Upper lobe of left lung (tissue), 6 donors: Measurements from ENCODE around the gene RHO. TPM values are rescaled to one million over a fixed set of nuclear protein-coding genes. Genes with fewer than 3 reads are reported as not detected.

Experiments
- ATAC-seq, 2 donors: fragments of 200-7000 bp; cut with Tn5 transposase; one replicate each; pipeline ENCODE4 v1.9.1; 2022; ENCODE audit warnings: mild to moderate bottlenecking in 2 of 2, moderate library complexity in 2 of 2; ENCODE audit not compliant: low FRiP score in 2 of 2
- DNase-seq, 2 donors: peaks; one replicate each; pipeline ENCODE4 v3.0.0-alpha.2; 2019 to 2020
- H3K27ac ChIP-seq, 4 donors: fragments of 200-600 bp; sonication (generic); one replicate each; pipeline ENCODE4 v1.5.1; 2016 to 2019
- H3K27me3 ChIP-seq, 4 donors: fragments of 200-600 bp; sonication (generic); one replicate each; pipeline ENCODE4 v1.5.1; 2017 to 2019
- H3K36me3 ChIP-seq, 4 donors: fragments of 200-600 bp; sonication (generic); one replicate each; pipeline ENCODE4 v1.5.1; 2016 to 2019
- H3K4me1 ChIP-seq, 4 donors: fragments of 200-600 bp; sonication (generic); one replicate each; pipeline ENCODE4 v1.5.1; 2018 to 2019
- H3K4me3 ChIP-seq, 4 donors: fragments of 200-600 bp; sonication (generic); one replicate each; pipeline ENCODE4 v1.5.1; 2017 to 2019; ENCODE audit warnings: mild to moderate bottlenecking in 2 of 4, moderate library complexity in 1 of 4
- H3K9me3 ChIP-seq, 4 donors: fragments of 200-600 bp; sonication (generic); one replicate each; pipeline ENCODE4 v1.5.1; 2018 to 2019
- CTCF ChIP-seq, 6 experiments: fragments of 450-650 bp in 4 of 6; fragments of 200-600 bp in 2 of 6; sonication (generic) in 2 of 6; IDR thresholded peaks; one replicate each; pipeline ENCODE4 v1.5.1; 2016 to 2019; ENCODE audit warnings: antibody characterized with exemption in 6 of 6
- EP300 ChIP-seq, 4 donors: sonication (generic); formaldehyde crosslinking; IDR thresholded peaks; one replicate each; pipeline ENCODE4 v1.5.1; 2017; ENCODE audit warnings: antibody characterized with exemption in 4 of 4, control low read depth in 2 of 4
- POLR2A ChIP-seq, 4 donors: fragments of 450-650 bp; IDR thresholded peaks; one replicate each; pipeline ENCODE4 v1.5.1; 2016 to 2017; ENCODE audit warnings: antibody characterized with exemption in 4 of 4, mild to moderate bottlenecking in 2 of 4
- POLR2AphosphoS5 ChIP-seq, 2 donors: sonication (generic); formaldehyde crosslinking; IDR thresholded peaks; one replicate each; pipeline ENCODE4 v1.5.1; 2017; ENCODE audit warnings: antibody characterized with exemption in 2 of 2
- WGBS, 2 donors: methylation state at CpG; one replicate each; pipeline ENCODE4 v1.1.5; 2017 to 2018; 5-methylcytosine and 5-hydroxymethylcytosine counted together
- total RNA-seq, 6 donors: library from RNA; depleted of rRNA in 4 of 6; stranded (reverse); fragments of >200 nt in 4 of 6; gene quantifications; one replicate each; pipeline versions ENCODE4 v1.1.0 to v1.2.1, GENCODE V29; 2016 to 2021
- donor health status: DM: no; HTN: no; CAD: no; lungs with moderate emphysema.
- donor health status: DM: no; HTN: yes; CAD: no; lungs with severe emphysema.

The RHO gene
- total RNA-seq, 6 donors from 2014 or later = not detected

DNA sequence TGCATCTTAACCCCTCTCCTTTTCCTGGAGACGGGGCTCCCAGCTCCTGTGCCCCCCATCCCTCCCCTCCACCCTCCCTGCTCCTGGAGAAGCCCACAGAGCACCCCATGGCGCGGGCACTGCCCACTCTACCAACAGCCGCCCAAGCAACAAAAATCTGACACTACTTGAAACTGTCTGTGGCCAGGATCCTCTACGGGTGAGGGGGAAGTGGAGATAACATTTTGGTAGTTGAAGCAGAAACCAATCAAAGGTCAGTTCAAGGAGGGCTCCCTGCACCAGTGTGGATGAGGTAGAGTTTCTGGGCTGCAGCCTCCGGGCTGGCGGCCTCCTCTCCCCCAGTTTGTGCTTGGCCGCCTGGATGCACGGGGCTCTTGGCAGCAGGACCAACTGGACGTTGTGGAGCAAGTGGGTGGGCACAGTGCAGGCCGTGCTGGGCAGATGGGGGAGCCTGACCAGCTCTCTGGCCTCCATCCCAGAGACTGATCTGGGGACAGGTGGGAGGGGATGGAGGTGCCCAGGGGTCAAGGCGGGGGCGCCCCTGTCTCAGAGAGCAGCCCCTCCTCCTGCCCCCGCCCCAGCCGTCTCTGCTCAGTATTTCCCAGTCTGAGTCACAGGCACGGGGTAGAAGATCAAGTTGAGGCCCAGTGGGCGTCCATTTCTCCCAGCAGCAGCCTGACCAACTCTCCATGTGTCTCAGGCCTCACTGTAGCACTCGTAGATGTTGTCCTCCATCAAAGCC, 27.3 kb downstream of the RHO start:
- WGBS, 2 donors = 76 to 86% methylated on average over 8 to 18 of the region's 18 CpGs

DNA sequence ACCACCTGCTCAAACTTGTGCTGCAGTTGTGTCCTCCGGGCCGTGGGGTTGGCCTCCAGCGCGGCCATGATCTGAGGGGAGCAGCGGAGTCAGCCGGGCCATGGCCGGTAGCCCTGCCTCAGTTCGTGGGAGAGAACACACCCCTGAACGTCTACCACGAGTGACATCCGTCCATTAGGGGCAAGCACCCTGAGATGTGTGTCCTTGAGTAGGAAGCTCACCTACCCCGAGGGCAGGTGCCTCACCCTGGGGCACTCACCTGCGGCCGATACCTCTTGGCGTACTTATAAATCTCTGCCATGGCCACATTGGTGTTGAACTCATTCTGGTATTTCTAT, 27.9 kb downstream of the RHO start:
- DNase-seq (peak in 1 of 2 donors; percentile 75), ATAC-seq (no peak)
- no peak overlapping the region for H3K27ac ChIP-seq
- WGBS, 2 donors = 94% methylated on average over 10 to 15 of the region's 15 CpGs
- H3K9me3 ChIP-seq = no peaks in the 10 kb centered on the region
- H3K4me1 ChIP-seq = peaks cover 52 to 67% (median 56%) of the 10 kb centered on the region in 4 donors
- peaks cover 4 to 58% (median 54%) of the 10 kb centered on the region in 4 donors for H3K36me3 ChIP-seq
- TF ChIP-seq POLR2AphosphoS5 (IDR thresholded peaks at IDR 0.05) (no peak), EP300 (IDR thresholded peaks at IDR 0.05) (no peak), POLR2A (IDR thresholded peaks at IDR 0.05) (no peak), CTCF (IDR thresholded peaks at IDR 0.05) (no peak)
- no peak overlapping the region for H3K4me3 ChIP-seq
- H3K27me3 ChIP-seq = no peaks in the 10 kb centered on the region

More for the DNA sequence above, 27.3 kb downstream of the RHO start:
- DNase-seq = peak in 1 of 2 donors; percentile 69
- no peak for TF ChIP-seq POLR2A (IDR thresholded peaks at IDR 0.05)
- TF ChIP-seq EP300 (IDR thresholded peaks at IDR 0.05) = no peak
- no peak for TF ChIP-seq CTCF (IDR thresholded peaks at IDR 0.05)
- no peak for TF ChIP-seq POLR2AphosphoS5 (IDR thresholded peaks at IDR 0.05)
- peak overlapping the region in 1 of 4 donors; percentile 57 for H3K27ac ChIP-seq
- H3K36me3 ChIP-seq = peaks cover 4 to 57% (median 52%) of the 10 kb centered on the region in 4 donors
- H3K27me3 ChIP-seq = no peaks in the 10 kb centered on the region
- H3K4me3 ChIP-seq = no peak overlapping the region
- ATAC-seq = no peak
- H3K9me3 ChIP-seq = no peaks in the 10 kb centered on the region
- peaks cover 46 to 61% (median 52%) of the 10 kb centered on the region in 4 donors for H3K4me1 ChIP-seq

- no peak for ATAC-seq
- Histone ChIP-seq H3K36me3 (peaks cover 4 to 65% (median 60%) of the 10 kb centered on the region in 4 donors), H3K4me3 (no peak overlapping the region), H3K9me3 (no peaks in the 10 kb centered on the region), H3K4me1 (peaks cover 59 to 73% (median 63%) of the 10 kb centered on the region in 4 donors), H3K27ac (peak overlapping the region in 2 of 4 donors; percentile 68 to 78), H3K27me3 (no peaks in the 10 kb centered on the region)
- TF ChIP-seq EP300 (IDR thresholded peaks at IDR 0.05) (no peak), CTCF (IDR thresholded peaks at IDR 0.05) (no peak), POLR2AphosphoS5 (IDR thresholded peaks at IDR 0.05) (no peak), POLR2A (IDR thresholded peaks at IDR 0.05) (no peak)
- 81 to 90% methylated on average over 28 to 31 of the region's 31 CpGs for WGBS, 2 donors
- DNase-seq = peak in 1 of 2 donors; percentile 76
Measured at GRCh38 chr3:129556890-129557547, 28.6 kb downstream of the RHO start.

DNA sequence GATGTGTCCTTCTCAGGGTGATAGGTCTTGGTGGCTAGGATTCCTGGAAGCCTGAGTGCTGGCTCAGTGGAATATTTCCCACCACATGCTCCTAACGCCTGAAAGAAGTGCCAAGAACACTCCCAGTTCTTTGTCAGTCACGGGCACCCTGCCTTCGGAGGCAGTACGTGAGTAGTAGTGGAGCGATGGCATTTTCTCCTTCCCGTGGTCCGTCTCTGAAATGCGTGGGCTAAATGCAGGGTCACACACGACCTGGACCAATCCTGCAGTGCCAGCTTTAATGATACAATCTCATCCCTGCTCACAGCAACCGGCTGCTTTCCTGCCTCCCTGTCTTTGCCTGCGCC, 29.1 kb downstream of the RHO start:
- TF ChIP-seq POLR2A (IDR thresholded peaks at IDR 0.05) (no peak), CTCF (IDR thresholded peaks at IDR 0.05) (no peak), EP300 (IDR thresholded peaks at IDR 0.05) (no peak), POLR2AphosphoS5 (IDR thresholded peaks at IDR 0.05) (peak; percentile 7 to 14)
- Histone ChIP-seq H3K4me3 (no peak overlapping the region), H3K27me3 (no peaks in the 10 kb centered on the region), H3K27ac (peak overlapping the region in 3 of 4 donors; percentile 68 to 85 (median 78)), H3K4me1 (peaks cover 59 to 73% (median 64%) of the 10 kb centered on the region in 4 donors), H3K9me3 (no peaks in the 10 kb centered on the region), H3K36me3 (peaks cover 9 to 70% (median 63%) of the 10 kb centered on the region in 4 donors)
- DNase-seq (no peak), ATAC-seq (no peak)
- 71 to 91% methylated on average over 9 to 11 of the region's 11 CpGs for WGBS, 2 donors
